PC-3 (cell line): ENCODE measurements around the gene CAMK4. TPM values are rescaled to one million over a fixed set of nuclear protein-coding genes. Genes with fewer than 3 reads are reported as not detected.

Experiments used
- ATAC-seq: fragments of 200-7000 bp; cut with Tn5 transposase; 2 replicates; pipeline ENCODE4 v1.9.1; 2020; ENCODE audit warnings: mild to moderate bottlenecking, moderate library complexity
- BruUV-seq: library from RNA; stranded (reverse); fragments of 400-500 nt; replicated peaks from 2 replicates; lab custom pipeline; 2021; lab: Mats Ljungman, UMichigan
- CTCF ChIA-PET: fragments of 300-600 bp; sonication (Branson Sonifier 250); formaldehyde crosslinking; loops from one replicate; lab custom pipeline; 2022; ENCODE audit warnings: antibody characterized with exemption; lab: Charles Lee
- POLR2A ChIA-PET: fragments of 300-600 bp; sonication (Branson Sonifier 250); formaldehyde crosslinking; loops from one replicate; lab custom pipeline; 2022; ENCODE audit warnings: antibody characterized with exemption; ENCODE audit not compliant: unreplicated experiment; lab: Charles Lee
- DNase-seq: peaks from one replicate; pipeline ENCODE4 v3.0.0-alpha.2; 2015
- H2AFZ ChIP-seq: fragments of 300-600 bp; sonication (generic); 2 replicates; pipeline ENCODE4 v1.6.0; 2016; ENCODE audit warnings: antibody characterized with exemption, low read length
- H3F3A ChIP-seq: fragments of 300-600 bp; sonication (generic); one replicate; pipeline ENCODE4 v1.6.0; 2017; ENCODE audit warnings: antibody characterized with exemption, low read length, control low read depth, mild to moderate bottlenecking; ENCODE audit not compliant: unreplicated experiment
- H3K27ac ChIP-seq: fragments of 300-600 bp; sonication (generic); 2 replicates; pipeline ENCODE4 v1.5.1; 2016; ENCODE audit warnings: mild to moderate bottlenecking, low read length
- H3K27me3 ChIP-seq: fragments of 300-600 bp; sonication (generic); 2 replicates; pipeline ENCODE4 v1.6.1; 2016; ENCODE audit warnings: low read length, mixed read lengths
- H3K36me3 ChIP-seq: fragments of 300-600 bp; sonication (generic); 2 replicates; pipeline ENCODE4 v1.6.1; 2016; ENCODE audit warnings: low read depth, mixed run types, low read length, mixed read lengths
- H3K4me1 ChIP-seq: fragments of 300-600 bp; sonication (generic); 2 replicates; pipeline ENCODE4 v1.5.1; 2016; ENCODE audit warnings: low read length; ENCODE audit not compliant: insufficient read depth
- H3K4me2 ChIP-seq: fragments of 300-600 bp; sonication (generic); 2 replicates; pipeline ENCODE4 v1.6.0; 2016; ENCODE audit warnings: low read length
- H3K4me3 ChIP-seq: fragments of 300-600 bp; sonication (generic); 2 replicates; pipeline ENCODE4 v1.5.1; 2016; ENCODE audit warnings: mild to moderate bottlenecking, low read length, mixed read lengths
- H3K79me2 ChIP-seq: fragments of 300-600 bp; sonication (generic); 2 replicates; pipeline ENCODE4 v1.6.1; 2017; ENCODE audit warnings: low read length, mixed read lengths
- H3K9ac ChIP-seq: fragments of 300-600 bp; sonication (generic); 2 replicates; pipeline ENCODE4 v1.6.0; 2016; ENCODE audit warnings: mild to moderate bottlenecking, low read length
- H3K9me2 ChIP-seq: fragments of 300-600 bp; sonication (generic); replicated peaks from 2 replicates; pipeline ENCODE4 v1.6.1; 2016; ENCODE audit warnings: mixed run types, low read length, mixed read lengths
- H3K9me3 ChIP-seq: fragments of 300-600 bp; sonication (generic); 2 replicates; pipeline ENCODE4 v1.6.1; 2016; ENCODE audit warnings: low read length, mixed read lengths
- H4K20me1 ChIP-seq: fragments of 300-600 bp; sonication (generic); 2 replicates; pipeline ENCODE4 v1.6.1; 2016; ENCODE audit warnings: low read length, mixed read lengths
- CTCF ChIP-seq: fragments of 300-600 bp; sonication (generic); conservative IDR thresholded peaks from 2 replicates; pipeline ENCODE4 v1.5.1; 2017; ENCODE audit warnings: antibody characterized with exemption, low read depth, mild to moderate bottlenecking, low read length
- EZH2 ChIP-seq: fragments of 300-600 bp; sonication (generic); IDR thresholded peaks from one replicate; pipeline ENCODE4 v1.6.1; 2017; ENCODE audit warnings: antibody characterized with exemption, mild to moderate bottlenecking, low read length; ENCODE audit not compliant: unreplicated experiment
- EZH2phosphoT487 ChIP-seq: fragments of 300-600 bp; sonication (generic); IDR thresholded peaks from 2 replicates; pipeline ENCODE4 v1.6.1; 2018; ENCODE audit warnings: mild to moderate bottlenecking, antibody characterized with exemption, low read length, borderline replicate concordance
- intact Hi-C: fragments of 100-400 bp; cut with micrococcal nuclease; formaldehyde crosslinking; loops from 2 replicates; pipeline ENCODE4 v1.9.0; 2023
- total RNA-seq: library from RNA; depleted of rRNA; stranded (reverse); fragments of >200 nt; gene quantifications from 2 replicates; pipeline ENCODE4 v1.2.3, GENCODE V29; 2014

CAMK4 gene
- total RNA-seq, 1 experiment from 2014 or later = 0.55 TPM

- H3K27me3 ChIP-seq = peaks cover 12% of the 10 kb centered on the region; the same call in 1 of the 2 replicates
- H3K9me3 ChIP-seq = no peaks in the 10 kb centered on the region
- ChIA-PET CTCF (no interaction called here), POLR2A (no interaction called here)
- no peak overlapping the region for H3K27ac ChIP-seq
- H3F3A ChIP-seq = no peaks in the 10 kb centered on the region
- no peaks in the 10 kb centered on the region for H4K20me1 ChIP-seq
- H3K4me1 ChIP-seq = no peaks in the 10 kb centered on the region
- H3K9me2 ChIP-seq = no peaks in the 10 kb centered on the region
- ATAC-seq = no peak
- no peak overlapping the region for H3K4me2 ChIP-seq
- no peak overlapping the region for H3K9ac ChIP-seq
- H3K79me2 ChIP-seq = no peaks in the 10 kb centered on the region
- H2AFZ ChIP-seq = no peak overlapping the region
- no peaks in the 10 kb centered on the region for H3K36me3 ChIP-seq
- no peak overlapping the region for H3K4me3 ChIP-seq
- no TSS peak for BruUV-seq
- no peak for DNase-seq
- intact Hi-C loops = no loop called here
- TF ChIP-seq CTCF = no peak
- TF ChIP-seq EZH2 = no peak
- no peak for TF ChIP-seq EZH2phosphoT487
Measured at GRCh38 chr5:111412593-111412992, 188.4 kb downstream of the CAMK4 start.

- ATAC-seq (no peak), DNase-seq (no peak)
- Histone ChIP-seq H3K4me2 (no peak overlapping the region), H3K27me3 (peaks cover 12% of the 10 kb centered on the region; the same call in 1 of the 2 replicates), H3K79me2 (no peaks in the 10 kb centered on the region), H3K9ac (no peak overlapping the region), H3K9me2 (no peaks in the 10 kb centered on the region), H3K4me1 (no peaks in the 10 kb centered on the region), H3K9me3 (no peaks in the 10 kb centered on the region), H2AFZ (no peak overlapping the region), H4K20me1 (no peaks in the 10 kb centered on the region), H3F3A (no peaks in the 10 kb centered on the region), H3K27ac (no peak overlapping the region), H3K36me3 (no peaks in the 10 kb centered on the region), H3K4me3 (no peak overlapping the region)
- ChIA-PET POLR2A (no interaction called here), CTCF (no interaction called here)
- TF ChIP-seq CTCF = no peak
- no peak for TF ChIP-seq EZH2phosphoT487
- no peak for TF ChIP-seq EZH2
- BruUV-seq = no TSS peak
- intact Hi-C loops = no loop called here
Measured at GRCh38 chr5:111415053-111415452, 190.9 kb downstream of the CAMK4 start.

- no peak overlapping the region for H2AFZ ChIP-seq
- no peak for DNase-seq
- ATAC-seq = no peak
- no peaks in the 10 kb centered on the region for H3K79me2 ChIP-seq
- H3K4me1 ChIP-seq = no peaks in the 10 kb centered on the region
- no peak overlapping the region for H3K9ac ChIP-seq
- no peak overlapping the region for H3K4me2 ChIP-seq
- H4K20me1 ChIP-seq = no peaks in the 10 kb centered on the region
- no peak for TF ChIP-seq CTCF
- TF ChIP-seq EZH2 = no peak
- no peak for TF ChIP-seq EZH2phosphoT487
- intact Hi-C loops = no loop called here
- no peaks in the 10 kb centered on the region for H3K9me3 ChIP-seq
- no peaks in the 10 kb centered on the region for H3K27me3 ChIP-seq
- H3F3A ChIP-seq = no peaks in the 10 kb centered on the region
- H3K9me2 ChIP-seq = no peaks in the 10 kb centered on the region
- no TSS peak for BruUV-seq
- ChIA-PET POLR2A (no interaction called here), CTCF (no interaction called here)
- H3K4me3 ChIP-seq = no peak overlapping the region
- H3K27ac ChIP-seq = no peak overlapping the region
- H3K36me3 ChIP-seq = no peaks in the 10 kb centered on the region
Measured at GRCh38 chr5:111422245-111422644, 198.1 kb downstream of the CAMK4 start.
